ENCODE data around the gene MACIR. TPM values are rescaled to one million over a fixed set of nuclear protein-coding genes. Genes with fewer than 3 reads are reported as not detected.

MACIR gene, protein sequence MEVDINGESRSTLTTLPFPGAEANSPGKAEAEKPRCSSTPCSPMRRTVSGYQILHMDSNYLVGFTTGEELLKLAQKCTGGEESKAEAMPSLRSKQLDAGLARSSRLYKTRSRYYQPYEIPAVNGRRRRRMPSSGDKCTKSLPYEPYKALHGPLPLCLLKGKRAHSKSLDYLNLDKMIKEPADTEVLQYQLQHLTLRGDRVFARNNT
- total RNA-seq, result 9.6 and 11.3 TPM in 2 replicates

DNA sequence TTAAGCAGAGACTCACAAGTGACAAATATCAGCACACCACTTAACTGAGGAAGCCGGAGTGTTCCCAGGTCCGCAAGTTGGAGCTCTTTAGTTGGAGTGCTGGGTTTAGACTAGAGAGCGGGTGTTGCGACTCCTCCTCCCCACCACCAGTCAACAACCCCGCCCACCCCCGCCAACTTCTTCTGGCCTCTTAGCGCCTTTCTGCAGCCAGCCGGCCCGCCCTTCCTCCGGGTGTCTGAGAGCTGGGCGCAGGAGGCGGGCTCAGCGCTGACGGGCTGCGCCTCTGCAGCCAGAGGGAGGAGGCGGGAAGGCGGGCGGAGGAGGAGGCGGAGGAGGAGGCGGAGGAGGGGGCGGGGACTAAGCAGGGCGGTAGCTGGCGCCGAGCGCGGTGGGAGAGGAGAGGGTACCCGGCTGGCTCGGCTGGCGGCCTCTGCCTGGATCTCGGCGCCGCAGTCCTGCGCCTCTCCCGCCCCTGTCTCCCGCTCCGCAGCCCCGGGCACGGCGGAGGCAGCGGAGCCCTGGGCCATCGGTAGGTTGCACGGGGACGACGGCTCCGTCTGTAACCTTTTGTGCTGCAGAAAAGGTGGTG, at the start of gene MACIR:
Gene MACIR, plus strand, starts transcription at position 396 of the 589 bp plus-strand sequence. CDS start 17,157 bp downstream, outside the sequence.

Other genes starting within 250 kb of the MACIR start
- gene GIN1, start 138.6 kb upstream of the MACIR start, total RNA-seq, result 2.0 and 13.6 TPM in 2 replicates
- 19.0 and 23.8 TPM in 2 replicates for gene PPIP5K2, start 138.5 kb upstream of the MACIR start, total RNA-seq

All from hair follicular keratinocyte (primary cell).